DND-41 (cell line): Measurements from ENCODE around the gene DAZAP1.

Source experiments
- ATAC-seq: fragments of 200-7000 bp; cut with Tn5 transposase; 3 replicates; pipeline ENCODE4 v1.9.1; 2021; ENCODE audit warnings: low read depth; ENCODE audit not compliant: insufficient read depth
- DNase-seq: peaks from one replicate; pipeline ENCODE4 v3.0.0-alpha.2; 2020
- H2AFZ ChIP-seq: 2 replicates; pipeline ENCODE4 v1.6.0; 2012; ENCODE audit warnings: low read depth, low read length
- H3K27ac ChIP-seq: 2 replicates; pipeline ENCODE4 v1.5.1; 2012; ENCODE audit warnings: low read length, inconsistent platforms
- H3K27me3 ChIP-seq: fragments of 200-600 bp; sonication (generic); 2 replicates; pipeline ENCODE4 v1.6.0; 2012; ENCODE audit warnings: low read length, mild to moderate bottlenecking, inconsistent platforms; ENCODE audit not compliant: insufficient read depth, poor library complexity
- H3K36me3 ChIP-seq: 2 replicates; pipeline ENCODE4 v1.5.1; 2012; ENCODE audit warnings: low read length, inconsistent platforms; ENCODE audit not compliant: insufficient read depth
- H3K4me1 ChIP-seq: 2 replicates; pipeline ENCODE4 v1.5.1; 2012; ENCODE audit warnings: mild to moderate bottlenecking, low read length; ENCODE audit not compliant: insufficient read depth
- H3K4me2 ChIP-seq: 2 replicates; pipeline ENCODE4 v1.6.0; 2012; ENCODE audit warnings: mild to moderate bottlenecking, moderate library complexity, low read length, inconsistent platforms; ENCODE audit not compliant: insufficient read depth
- H3K4me3 ChIP-seq, 2 experiments: fragments of 200-600 bp in 1 of 2; shearing (Covaris generic) in 1 of 2; 2 replicates each; pipeline ENCODE4 v1.5.1; 2012 to 2016; ENCODE audit warnings: inconsistent platforms in 2 of 2, low read length in 2 of 2, mild to moderate bottlenecking in 2 of 2, low read depth in 1 of 2, moderate library complexity in 1 of 2
- H3K79me2 ChIP-seq: 2 replicates; pipeline ENCODE4 v1.6.0; 2012; ENCODE audit warnings: low read length, inconsistent platforms; ENCODE audit not compliant: insufficient read depth
- H3K9ac ChIP-seq: 2 replicates; pipeline ENCODE4 v1.6.0; 2012; ENCODE audit warnings: low read depth, mild to moderate bottlenecking, inconsistent platforms, low read length, moderate library complexity
- H3K9me3 ChIP-seq: 2 replicates; pipeline ENCODE4 v1.5.1; 2012; ENCODE audit warnings: low read length, moderate library complexity, mild to moderate bottlenecking, inconsistent platforms; ENCODE audit not compliant: insufficient read depth, severe bottlenecking
- H4K20me1 ChIP-seq: 2 replicates; pipeline ENCODE4 v1.6.0; 2012; ENCODE audit warnings: low read length; ENCODE audit not compliant: insufficient read depth
- CTCF ChIP-seq: IDR thresholded peaks from 2 replicates; pipeline ENCODE4 v1.5.1; 2012; ENCODE audit warnings: borderline replicate concordance, low read length, moderate library complexity, mild to moderate bottlenecking; ENCODE audit not compliant: poor library complexity, severe bottlenecking; ENCODE audit errors: extremely low read depth
- EZH2 ChIP-seq: IDR thresholded peaks from 3 replicates; pipeline ENCODE4 v1.6.1; 2012; ENCODE audit warnings: borderline replicate concordance, low read depth, mild to moderate bottlenecking, moderate library complexity, low read length, inconsistent platforms; ENCODE audit not compliant: severe bottlenecking

DAZAP1 gene

DNA sequence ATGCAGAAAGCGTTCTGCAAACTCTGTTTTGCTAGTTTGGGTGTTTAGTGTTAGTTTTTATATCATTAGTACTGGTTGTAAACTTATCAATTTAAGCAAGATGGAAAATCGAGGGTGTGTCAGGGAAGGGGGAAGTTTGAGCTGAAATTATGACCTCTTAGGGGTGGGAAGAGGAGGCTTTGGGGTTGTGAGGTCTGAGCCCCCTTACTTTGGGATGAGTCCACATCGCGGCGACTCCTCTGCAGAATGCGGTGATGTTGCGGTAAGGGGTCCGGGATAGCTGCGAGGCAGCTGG is 24.4 kb upstream of the DAZAP1 start:
- H2AFZ ChIP-seq, result peak overlapping the region; percentile 11; the same call in 1 of the 2 replicates
- DNase-seq, result no peak

DNA sequence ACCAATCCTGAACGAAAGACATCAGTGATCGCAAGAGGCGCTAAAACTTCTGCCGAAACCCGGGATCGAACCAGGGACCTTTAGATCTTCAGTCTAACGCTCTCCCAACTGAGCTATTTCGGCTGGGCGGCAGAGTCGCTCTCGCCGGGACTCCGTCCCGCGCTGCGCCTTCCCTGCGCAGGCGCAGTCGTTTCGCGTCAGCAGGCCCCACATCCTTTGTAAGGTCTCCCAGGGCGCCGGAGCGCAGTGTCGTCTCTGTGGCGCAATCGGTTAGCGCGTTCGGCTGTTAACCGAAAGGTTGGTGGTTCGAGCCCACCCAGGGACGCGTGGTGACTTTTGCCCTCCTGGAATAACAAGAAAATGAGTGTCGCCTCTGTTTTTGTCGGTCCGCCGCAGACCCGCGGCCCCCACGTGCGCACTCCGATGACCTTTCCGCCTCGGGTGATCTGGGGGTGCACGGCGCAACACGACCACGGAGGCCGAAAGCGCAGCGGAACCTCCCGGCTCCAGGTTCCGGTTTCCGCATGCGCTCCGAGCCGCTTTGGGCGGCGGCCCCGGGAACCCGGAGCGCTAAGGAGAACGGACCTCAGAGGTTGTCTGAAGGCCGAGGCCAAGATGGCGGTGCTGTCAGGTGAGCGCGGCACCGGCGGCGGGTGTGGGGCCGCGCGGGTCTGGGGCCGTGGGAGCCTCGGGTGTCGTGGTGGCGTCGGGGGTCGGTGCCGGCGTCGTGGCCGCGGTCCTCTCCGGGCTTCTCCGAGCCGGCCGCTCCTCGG is 23.9 kb upstream of the DAZAP1 start, which contains the start of gene NDUFS7:
TSS of gene NDUFS7 (plus strand) at position 596 of the 773 bp plus-strand sequence. CDS start at position 616, 20 bp downstream.
- peak within 1 kb of the TSS; percentile 90 for H2AFZ ChIP-seq
- ATAC-seq (peak; percentile 84), DNase-seq (peak; percentile 89)
- H3K27me3 ChIP-seq, result no peaks in the 10 kb centered on the region
- H3K79me2 ChIP-seq, result peaks cover 41% of the 10 kb centered on the region
- peak within 1 kb of the TSS; percentile 93 for H3K9ac ChIP-seq
- peak within 1 kb of the TSS; percentile 96 for H3K27ac ChIP-seq
- peaks cover 25% of the 10 kb centered on the region for H3K4me1 ChIP-seq
- peak within 1 kb of the TSS; percentile 97 to 98 for H3K4me3 ChIP-seq
- H3K9me3 ChIP-seq, result no peaks in the 10 kb centered on the region
- peaks cover 20% of the 10 kb centered on the region for H3K36me3 ChIP-seq
- peaks cover 10% of the 10 kb centered on the region; the same call in 1 of the 2 replicates for H4K20me1 ChIP-seq
- peak within 1 kb of the TSS; percentile 79 for H3K4me2 ChIP-seq
- TF ChIP-seq EZH2, result no peak
- TF ChIP-seq CTCF, result peak; percentile 44

More for the DNA sequence above, 24.4 kb upstream of the DAZAP1 start:
- H3K4me3 ChIP-seq, result peak overlapping the region in 1 of 2 experiments; percentile 97; a peak in 2 of 4 replicates
- peaks cover 25% of the 10 kb centered on the region for H3K4me1 ChIP-seq
- TF ChIP-seq EZH2 (no peak), CTCF (no peak)
- ATAC-seq, result no peak
- peaks cover 40% of the 10 kb centered on the region for H3K79me2 ChIP-seq
- H3K27me3 ChIP-seq, result no peaks in the 10 kb centered on the region
- H3K27ac ChIP-seq, result peak overlapping the region; percentile 29; the same call in 1 of the 2 replicates
- H4K20me1 ChIP-seq, result peaks cover 7% of the 10 kb centered on the region; the same call in 1 of the 2 replicates
- H3K9ac ChIP-seq, result peak overlapping the region; percentile 93; the same call in 1 of the 2 replicates
- H3K36me3 ChIP-seq, result peaks cover 14% of the 10 kb centered on the region
- peak overlapping the region; percentile 60 for H3K4me2 ChIP-seq
- H3K9me3 ChIP-seq, result no peaks in the 10 kb centered on the region

GRCh38 chr19:1384085-1384462 is 23.3 kb upstream of the DAZAP1 start:
- TF ChIP-seq CTCF (no peak), EZH2 (no peak)
- no peak for DNase-seq
- ATAC-seq, result peak; percentile 8; the same call in 2 of the 3 replicates
- no peaks in the 10 kb centered on the region for H3K9me3 ChIP-seq
- H3K4me2 ChIP-seq, result peak overlapping the region; percentile 79
- peak overlapping the region; percentile 97 to 98 for H3K4me3 ChIP-seq
- H4K20me1 ChIP-seq, result peaks cover 10% of the 10 kb centered on the region
- peaks cover 25% of the 10 kb centered on the region for H3K36me3 ChIP-seq
- H3K27me3 ChIP-seq, result no peaks in the 10 kb centered on the region
- peak overlapping the region; percentile 93 for H3K9ac ChIP-seq
- H2AFZ ChIP-seq, result peak overlapping the region; percentile 90
- peak overlapping the region; percentile 96 for H3K27ac ChIP-seq
- peaks cover 46% of the 10 kb centered on the region for H3K79me2 ChIP-seq
- peaks cover 25% of the 10 kb centered on the region for H3K4me1 ChIP-seq
